Activated CD8-positive, alpha-beta memory T cell treated with anti-CD3 and anti-CD28 coated beads for 24 hours (primary cell): ENCODE measurements around the gene ELOVL5.

Source experiments
- DNase-seq: peaks from one replicate; pipeline ENCODE4 v3.0.0-alpha.2; 2020

The ELOVL5 gene

DNA sequence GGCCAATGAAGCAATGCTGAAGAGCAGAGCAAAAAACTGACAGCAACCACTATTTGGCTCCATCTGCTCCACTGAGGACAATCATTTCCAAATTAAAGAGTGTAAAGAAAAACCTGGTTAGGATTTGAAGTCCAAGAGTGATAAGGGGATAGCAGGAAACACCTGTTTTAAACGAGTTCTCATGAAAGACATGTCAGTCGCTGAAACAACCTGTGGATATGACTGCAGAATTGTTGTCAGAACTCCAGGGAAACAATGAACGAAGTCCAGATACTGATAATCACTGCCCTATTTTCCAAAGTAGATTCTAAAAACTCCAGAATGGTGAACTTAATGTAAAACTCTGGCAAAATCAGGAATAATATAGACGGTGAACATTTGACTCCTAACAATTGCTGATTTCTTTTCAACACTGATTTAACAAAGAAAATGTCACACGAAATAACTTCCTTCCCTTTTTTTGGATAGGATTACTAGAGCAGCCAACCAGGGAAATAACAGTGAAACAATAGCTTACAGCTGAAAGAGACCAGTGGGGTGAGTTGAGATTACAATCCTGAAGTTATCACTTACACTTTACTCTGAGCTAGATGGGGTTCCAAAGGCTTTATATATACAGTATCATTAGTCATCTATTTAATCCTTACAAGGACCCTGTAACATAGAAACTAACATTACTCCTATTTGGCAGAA lies 83.7 kb downstream of the ELOVL5 start:
- no peak for DNase-seq

DNA sequence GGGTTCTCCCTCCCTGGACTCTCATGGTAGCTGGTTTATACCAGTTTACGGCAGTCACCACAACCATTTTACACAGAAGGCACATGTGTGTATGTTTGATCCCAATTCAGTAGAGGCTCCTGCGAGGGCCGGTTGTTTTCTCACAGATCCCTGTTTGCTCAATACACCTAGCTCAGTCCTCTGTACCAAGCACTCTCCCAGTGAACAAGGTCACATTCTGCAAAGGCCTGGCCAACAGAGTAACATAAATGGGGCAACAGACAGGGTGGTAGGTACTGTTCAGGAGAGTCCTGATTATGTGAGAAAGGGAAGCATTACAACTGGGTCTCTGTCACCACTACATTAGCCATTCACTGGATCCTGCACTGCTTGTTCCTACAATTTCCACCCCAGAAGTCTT lies 84.4 kb downstream of the ELOVL5 start:
- no peak for DNase-seq

DNA sequence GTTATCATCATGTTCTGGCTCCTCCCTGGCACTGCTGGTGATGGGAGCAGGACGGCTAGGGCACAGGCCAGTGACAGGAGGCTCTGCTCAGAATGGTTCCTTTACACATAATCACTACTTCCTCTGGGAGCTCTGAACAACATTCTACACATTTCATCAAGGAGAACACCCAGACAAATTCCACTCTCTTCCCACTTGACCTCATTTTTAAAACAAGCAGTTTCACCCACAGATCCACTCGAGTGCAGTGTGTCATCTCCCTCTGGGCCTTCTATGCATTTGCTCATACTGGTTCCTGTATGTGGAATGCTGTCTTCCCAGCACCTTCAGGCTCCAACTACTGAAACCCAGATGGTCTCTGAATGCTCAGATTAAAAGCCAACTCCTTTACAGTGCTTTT lies 84.8 kb downstream of the ELOVL5 start:
- no peak for DNase-seq

DNA sequence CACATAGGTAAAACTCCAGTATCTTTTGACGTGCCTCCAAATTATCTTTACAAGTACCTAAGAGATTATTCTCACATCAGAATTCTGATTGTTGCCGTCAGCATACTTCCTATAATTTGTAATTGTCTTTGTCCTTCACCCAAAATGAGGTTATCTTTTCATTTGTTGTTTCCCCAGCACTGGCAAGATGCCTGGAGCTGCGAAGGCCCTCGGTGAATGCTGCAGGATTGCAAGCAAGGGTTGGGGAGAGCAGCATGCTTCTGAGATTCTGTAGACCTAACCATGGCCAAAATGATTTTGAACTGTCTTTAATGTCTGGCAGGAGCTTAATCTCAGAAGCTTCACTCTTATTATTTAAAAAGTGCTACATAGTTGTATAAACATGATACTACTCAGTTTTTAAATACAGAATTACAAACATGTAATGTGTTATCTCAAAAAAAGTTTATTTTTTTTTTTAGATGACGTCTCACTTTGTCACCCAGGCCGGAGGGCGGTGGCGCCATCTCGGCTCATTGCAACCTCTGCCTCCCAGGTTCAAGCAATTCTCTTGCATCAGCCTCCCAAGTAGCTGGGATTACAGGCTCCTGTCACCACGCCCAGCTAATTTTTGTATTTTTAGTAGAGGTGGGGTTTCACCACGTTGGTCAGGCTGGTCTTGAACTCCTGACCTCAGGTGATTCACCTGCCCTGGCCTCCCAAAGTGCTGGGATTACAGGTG lies 88.7 kb downstream of the ELOVL5 start:
- DNase-seq, result no peak

DNA sequence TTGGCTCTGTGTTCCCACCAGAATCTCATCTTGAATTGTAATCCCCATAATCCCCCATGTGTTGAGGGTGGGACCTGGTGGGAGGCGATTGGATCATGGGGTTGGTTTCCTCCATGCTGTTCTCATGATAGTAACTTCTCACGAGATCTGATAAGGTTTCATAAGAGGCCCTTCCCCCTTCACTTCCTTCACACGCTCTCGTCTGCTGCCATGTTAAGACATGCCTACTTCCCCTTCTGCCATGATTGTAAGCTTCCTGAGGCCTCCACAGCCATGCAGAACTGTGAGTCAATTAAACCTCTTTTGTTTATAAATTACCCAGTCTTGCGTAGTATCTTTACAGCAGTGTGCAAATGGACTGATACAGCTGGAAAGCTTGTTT lies 90.0 kb downstream of the ELOVL5 start:
- DNase-seq, result no peak

DNA sequence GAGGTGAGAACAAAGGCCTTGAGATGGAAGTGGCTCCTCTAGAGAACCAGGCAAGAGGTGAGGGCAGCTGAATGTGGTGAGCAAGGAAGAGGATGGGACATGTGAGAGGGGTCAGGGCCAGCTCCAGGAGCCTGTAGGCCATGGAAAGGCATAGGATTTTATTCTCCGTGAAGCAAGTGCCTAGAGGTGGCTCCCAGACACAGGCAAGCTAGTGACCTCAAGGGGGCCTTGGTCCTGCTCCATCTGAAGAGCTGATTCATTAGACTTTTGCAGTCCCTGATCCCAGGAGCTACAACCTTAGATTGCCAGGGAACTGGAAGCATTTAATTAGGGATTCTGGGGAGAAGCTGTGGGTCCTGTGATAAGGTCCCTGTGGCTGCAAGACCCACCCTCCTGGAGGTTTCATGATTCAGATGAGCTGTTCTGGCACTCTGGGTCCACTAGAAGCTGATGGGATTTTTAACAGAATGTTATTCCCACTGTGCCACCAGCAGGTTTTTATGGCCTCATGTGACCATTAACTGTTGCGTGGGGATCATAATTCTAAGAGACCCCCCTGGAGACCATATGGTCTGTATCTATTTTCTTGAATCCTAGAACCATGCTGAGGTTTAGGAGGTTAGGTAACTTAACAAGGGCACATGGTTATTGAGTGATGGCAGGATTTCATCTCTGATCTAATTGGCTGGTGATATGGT lies 90.5 kb downstream of the ELOVL5 start:
- no peak for DNase-seq

DNA sequence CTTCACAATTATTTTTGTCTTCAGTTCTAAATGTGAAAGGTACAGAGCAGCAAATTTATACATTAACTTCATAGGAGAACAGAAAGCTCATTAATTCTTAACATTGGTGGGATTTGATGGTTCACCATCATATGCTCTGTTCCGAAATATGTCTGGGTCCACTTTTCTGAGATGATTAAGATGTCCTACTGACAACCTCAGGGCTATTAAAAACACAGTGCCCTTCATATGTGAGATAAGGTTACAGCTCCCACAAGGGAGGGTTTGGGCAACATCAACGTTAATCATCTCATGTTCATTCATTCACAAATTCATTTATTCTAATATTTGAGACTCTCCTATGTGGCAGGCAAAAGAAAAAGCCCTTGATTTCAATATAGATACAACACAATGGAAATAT lies 91.2 kb downstream of the ELOVL5 start:
- no peak for DNase-seq

DNA sequence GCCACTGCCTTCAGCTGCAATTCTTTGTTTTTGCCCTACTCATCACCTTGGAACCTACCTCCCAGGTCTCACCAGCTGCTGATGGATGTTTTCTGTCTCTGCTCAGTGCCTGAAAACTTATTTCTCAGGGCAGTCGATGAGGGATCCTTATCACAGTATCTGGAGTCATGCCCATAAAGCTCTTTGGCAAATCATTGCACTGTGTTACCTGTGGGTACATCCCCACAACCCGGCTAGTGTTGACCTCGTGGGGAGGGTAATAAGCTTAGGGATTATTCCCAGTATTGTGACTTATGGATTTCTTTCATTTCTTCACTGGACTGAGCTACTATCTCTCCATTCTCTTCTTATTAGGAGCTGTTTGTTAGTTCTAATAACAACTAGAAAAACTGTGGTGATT lies 91.7 kb downstream of the ELOVL5 start:
- no peak for DNase-seq

DNA sequence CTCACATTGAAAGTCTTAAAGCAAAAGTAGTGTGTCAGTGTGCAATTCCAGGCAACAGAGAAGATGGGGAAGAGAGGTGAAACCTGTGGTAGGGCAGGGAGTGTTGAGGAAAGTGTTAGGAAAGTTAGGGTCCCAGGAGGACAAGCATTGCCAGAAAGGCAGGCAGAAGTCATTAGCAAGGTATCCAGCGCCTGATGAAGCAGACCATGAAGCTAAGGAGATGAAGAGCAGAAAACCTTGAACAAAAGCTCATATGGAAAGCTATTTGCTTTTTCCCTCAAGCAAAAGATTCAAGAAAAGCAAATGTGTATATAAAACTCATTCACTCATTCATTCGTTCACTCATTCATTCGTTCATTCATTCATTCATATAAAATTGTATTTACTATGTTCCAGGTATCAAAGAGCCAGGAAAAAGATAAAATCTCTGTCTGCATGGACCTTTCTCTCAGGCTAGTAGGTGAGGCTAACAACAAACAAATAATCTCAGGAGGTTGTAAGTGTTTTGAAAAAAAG lies 96.5 kb downstream of the ELOVL5 start:
- no peak for DNase-seq

DNA sequence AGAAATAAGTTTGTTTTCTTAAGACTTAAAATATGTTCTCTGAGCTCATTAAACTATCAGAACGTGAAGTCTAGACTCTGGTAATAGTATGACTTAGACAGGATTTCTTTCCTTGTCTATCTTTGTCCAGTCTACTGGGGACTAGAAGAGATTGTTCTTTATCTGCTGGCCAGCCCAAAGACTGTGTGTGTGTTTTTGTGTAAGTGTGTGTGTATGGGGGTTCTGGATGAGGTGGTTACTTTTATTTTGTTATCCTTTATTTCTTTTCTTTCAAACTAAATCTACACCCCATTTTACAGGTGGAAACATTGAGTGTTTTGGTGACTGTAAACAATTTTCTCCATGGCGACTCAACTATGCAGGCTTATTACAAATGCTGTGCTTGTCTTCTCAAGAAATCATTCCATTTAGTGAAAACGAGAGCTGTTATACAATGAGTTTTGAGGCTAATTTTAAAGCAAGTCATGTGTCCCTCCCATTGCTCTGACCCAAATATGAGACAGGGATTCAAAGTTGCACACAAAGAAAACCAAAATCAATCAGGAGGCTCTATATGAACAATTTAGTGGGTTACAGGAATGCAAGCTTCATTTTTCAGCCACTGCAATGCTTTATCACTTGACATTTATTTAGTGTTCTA lies 97.6 kb downstream of the ELOVL5 start:
- no peak for DNase-seq

DNA sequence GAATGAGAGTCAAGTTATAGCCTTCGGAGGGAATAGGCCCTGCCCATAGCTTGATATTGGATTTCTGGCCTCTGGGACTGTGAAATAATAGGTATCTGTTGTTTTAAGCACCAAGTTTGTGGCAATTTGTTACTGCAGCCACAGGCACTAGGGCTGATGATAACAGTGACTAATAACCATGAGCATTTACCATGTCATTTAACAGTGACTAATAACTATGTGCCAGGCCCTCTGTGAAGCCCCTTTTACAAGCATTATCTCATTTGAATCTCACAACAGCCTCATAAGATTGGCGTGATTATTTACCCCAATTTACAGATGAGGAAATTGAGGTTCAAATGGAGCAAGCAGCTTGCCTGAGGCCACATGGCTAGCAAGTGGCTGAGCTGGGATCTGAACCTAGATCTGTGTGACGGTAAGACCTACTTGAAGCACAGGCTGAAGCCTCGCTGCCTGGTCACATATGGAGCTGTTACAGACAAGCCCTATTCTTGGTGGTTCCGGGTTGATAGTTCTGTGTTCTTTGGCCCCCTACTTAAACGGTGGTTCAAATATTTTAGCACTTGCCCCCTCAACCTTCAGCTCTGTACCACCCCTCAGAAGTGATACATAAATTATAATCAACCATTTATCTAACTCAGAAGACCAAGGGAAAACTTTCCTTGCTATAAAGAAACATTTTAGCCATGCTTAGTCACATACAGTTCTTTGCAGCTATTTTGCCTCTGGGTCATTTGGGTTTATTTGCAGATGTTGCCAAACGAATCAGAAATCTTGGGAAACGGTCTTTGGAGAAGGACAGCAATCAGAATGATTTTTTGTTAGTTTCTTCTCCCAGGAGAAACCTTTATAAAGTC lies 98.3 kb downstream of the ELOVL5 start:
- no peak for DNase-seq

DNA sequence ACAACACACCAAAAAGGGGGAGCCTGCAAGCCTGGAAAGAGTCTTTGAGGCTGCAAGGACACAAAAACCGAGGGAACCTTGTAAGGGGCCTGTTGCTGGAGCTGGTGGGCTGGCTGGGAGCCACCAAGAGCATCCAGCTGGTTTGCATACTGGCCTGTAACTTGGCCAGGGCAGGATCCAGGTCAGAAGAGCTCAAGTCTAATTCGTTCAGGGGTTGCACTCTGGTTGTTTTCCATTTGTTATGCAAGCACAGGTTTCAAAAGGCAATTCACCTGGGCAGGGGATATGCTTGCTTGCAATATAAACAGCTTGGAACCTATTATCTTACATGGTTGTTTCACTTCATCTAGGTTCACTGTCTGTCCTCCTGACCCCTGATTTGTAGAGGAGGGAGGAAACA lies 101.8 kb downstream of the ELOVL5 start:
- DNase-seq, result no peak

DNA sequence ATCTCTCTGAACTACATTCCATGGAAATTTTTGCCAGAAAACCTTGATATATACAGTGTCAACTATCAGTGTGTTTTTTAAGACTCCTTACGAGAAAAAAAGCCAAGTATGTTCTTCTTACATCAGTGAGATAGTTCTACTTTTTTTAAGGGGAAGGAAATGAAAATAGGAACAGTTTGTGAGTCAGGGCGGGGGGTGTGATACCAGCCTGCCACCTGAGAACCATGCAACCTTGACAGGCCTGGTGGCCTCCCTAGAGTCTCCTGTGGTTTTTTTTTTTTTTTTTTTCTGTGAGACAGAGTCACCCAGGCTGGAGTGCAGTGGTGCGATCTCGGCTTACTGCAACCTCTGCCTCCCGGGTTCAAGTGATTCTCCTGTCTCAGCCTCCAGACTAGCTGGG lies 103.8 kb downstream of the ELOVL5 start:
- DNase-seq, result no peak

DNA sequence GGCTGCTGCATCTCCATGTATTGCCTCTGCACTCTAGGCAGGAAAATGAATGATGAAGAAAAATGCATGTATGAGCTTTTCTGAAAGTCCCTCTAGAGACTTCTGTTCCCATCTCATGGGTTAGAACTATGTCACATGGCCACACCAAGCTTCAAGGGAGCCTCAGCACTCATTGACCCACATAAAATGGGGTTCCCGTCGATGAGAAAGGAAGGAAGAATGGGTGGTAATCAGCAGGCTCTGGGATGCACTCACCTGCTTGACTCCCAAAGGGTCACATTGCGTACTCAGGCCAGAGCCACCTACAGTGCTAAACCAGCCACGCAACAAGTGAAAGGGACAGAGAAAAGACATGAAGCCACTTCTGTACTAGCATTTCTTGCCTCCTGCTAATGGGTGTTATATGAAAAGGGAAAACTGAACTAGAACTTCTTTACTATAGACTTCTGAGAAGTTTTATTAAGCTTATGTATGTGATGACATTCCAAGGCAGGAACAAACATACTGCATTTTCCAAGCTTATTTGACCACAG lies 104.3 kb downstream of the ELOVL5 start:
- DNase-seq, result no peak

DNA sequence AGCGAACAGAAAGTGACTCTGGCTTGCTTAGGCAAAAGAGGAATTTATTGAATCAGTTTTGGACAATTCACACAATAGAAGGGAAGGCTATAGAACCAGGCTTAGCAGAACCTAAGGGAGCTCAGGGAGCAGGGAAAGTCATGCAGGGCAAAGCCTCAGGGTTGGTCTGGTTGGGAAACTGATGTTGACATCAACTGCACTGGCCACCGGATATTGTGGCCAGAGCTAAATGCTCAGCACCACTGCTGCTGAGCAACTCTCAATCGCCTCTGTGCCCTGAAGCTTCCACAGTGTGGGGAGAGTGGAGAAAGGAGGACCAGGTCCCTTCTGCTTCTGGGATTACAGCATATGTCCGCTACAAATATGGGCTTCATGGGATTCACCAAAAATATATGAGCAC lies 106.8 kb downstream of the ELOVL5 start:
- no peak for DNase-seq

DNA sequence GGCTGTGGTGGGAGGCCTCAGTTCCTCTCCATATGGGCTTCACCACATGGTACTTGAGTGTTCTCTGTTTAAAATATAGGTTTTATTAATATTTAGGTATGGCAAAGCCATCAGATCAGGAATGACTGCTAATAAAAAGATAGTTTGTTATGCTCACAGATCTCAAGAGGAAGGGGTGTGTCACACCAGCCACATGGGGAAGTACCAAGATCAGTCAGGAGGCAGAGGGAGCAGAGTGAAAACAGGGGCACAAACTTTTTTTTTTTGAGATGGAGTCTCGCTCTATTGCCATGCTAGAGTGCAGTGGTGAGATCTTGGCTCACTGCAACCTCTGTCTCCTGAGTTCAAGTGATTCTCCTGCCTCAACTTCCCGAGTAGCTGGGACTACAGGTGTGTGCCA lies 108.0 kb downstream of the ELOVL5 start:
- no peak for DNase-seq

DNA sequence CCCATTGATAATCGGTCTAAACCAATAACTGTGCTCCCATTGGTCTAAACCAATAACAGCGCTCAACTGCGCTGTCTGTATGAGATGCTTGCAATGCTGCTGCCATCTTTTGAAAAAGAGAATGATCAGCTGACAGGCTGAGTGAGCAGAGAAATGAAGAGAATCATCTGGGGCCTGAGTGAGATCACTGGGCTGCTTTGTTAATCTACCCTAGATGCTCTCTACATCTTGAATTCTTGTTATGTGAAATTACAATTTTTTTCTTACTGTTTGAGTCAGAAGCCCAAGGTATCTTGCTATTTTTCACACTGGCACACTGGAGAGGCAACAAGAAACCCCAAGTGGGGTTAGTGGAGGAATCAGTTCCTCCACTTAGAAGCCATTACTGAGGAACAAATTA lies 108.6 kb downstream of the ELOVL5 start:
- no peak for DNase-seq

DNA sequence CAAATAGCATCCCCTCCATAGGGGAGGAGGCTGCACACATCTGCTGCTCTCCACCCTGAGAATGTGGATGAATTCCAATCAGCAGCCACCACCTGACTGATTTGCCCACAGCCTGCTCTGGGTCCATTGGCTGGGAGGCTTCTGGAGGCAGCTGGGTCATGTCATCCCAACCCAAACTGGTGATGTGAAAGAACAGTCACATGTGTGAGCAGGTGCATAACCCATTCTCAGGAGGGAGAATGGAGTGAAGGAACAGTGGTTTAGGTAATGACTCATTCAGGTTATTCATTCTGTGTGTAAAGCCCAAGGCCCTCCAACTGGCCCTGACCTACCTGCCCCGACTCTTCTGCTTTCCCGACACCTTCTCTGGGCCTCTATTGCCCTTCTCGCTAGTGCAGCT lies 109.2 kb downstream of the ELOVL5 start:
- no peak for DNase-seq

DNA sequence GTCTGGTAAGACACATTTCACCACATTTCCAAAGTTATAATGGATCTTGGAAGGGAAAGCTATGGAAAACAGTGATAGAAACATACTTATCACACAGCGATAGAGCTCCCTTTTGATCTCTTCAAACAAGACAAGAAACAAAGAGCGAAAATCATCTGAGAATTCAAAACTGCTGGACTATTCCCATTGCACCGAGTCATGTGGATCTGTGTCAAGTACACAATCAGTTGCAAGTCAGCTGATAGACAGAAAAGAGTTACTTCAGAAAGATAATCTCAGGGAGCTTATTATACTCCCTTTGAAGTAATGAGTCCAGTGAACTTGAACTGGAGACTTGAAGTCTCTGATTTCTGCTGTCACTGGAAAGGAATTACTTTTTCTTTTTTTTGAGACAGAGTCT lies 110.4 kb downstream of the ELOVL5 start:
- DNase-seq, result no peak

DNA sequence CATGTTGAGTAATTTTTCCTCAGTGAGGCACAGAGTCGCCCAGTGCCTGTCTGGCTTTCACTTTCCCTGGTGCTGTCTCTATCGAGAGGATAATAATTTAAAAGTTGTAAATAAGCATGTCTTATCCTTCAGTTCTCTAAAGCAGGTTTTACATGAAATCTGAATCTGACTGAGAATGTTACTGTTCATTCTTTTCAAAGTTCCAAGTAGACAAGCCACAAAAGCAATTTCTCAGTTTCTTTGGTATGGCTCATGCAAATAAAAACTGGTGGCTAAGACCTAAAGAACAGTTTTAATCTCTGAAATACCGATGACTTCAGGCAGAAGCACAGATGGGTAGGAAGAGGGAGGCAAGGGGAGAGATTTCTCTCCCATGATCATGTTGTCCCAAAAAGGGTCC lies 112.5 kb downstream of the ELOVL5 start:
- DNase-seq, result no peak

DNA sequence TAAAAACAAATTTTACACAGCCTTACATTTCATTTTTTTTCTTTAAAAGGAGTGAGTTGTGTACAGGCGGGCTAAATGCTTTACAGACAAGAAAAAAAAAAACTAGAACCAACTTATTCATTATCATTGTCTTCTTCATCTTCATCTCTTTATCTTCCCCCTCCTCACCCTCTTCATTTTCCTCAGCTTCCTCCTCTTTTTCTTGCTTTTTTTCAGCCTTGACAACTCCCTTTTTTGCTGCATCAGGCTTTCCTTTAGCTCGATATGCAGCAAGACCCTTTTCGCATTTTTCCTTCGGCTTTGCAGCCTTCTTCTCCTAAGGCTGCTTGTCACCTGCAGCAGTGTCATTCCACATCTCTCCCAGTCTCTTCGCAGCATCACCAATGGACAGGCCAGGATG lies 113.2 kb downstream of the ELOVL5 start:
- no peak for DNase-seq

DNA sequence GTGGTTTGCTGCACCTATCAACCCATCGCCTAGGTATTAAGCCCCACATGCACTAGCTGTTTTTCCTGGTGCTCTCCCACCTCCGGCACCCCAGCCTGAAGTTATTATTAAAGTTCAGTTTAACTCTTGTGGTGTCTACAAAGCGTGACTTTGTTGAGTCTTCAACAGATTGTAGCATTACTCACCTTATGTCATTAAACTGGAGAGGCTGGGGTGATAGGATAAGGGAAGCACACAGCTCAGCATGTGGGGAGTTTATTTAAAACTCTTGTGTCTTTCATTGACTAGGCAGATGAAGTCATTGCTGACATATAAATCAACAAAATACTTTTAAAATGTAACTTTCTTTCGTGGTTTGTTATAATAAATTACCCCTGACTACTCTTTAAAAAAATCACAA lies 115.4 kb downstream of the ELOVL5 start:
- no peak for DNase-seq
